ENCODE data around the gene LRFN4.
A peak's percentile ranks its signal among the peaks of the same experiment; 100 is the strongest.

The LRFN4 gene

GRCh38 chr11:66870616-66871520 lies 14.0 kb downstream of the LRFN4 start:
- no peak for DNase-seq (ENCODE audit: low spot score)

- DNase-seq (ENCODE audit: low spot score) = no peak
These were observed 14.6 kb downstream of the LRFN4 start for GRCh38 chr11:66871521-66871901.

- DNase-seq (ENCODE audit: low spot score) = no peak
These were observed 17.4 kb downstream of the LRFN4 start for GRCh38 chr11:66874232-66874631.

- DNase-seq (ENCODE audit: low spot score) = no peak
These were observed 18.5 kb downstream of the LRFN4 start for GRCh38 chr11:66875378-66875777.

- no peak for DNase-seq (ENCODE audit: low spot score)
These were observed 20.9 kb downstream of the LRFN4 start for GRCh38 chr11:66877588-66878385.

GRCh38 chr11:66878474-66878873 lies 21.6 kb downstream of the LRFN4 start:
- no peak for DNase-seq (ENCODE audit: low spot score)

GRCh38 chr11:66879000-66879399 lies 22.1 kb downstream of the LRFN4 start:
- DNase-seq (ENCODE audit: low spot score) = no peak

- DNase-seq (ENCODE audit: low spot score) = no peak
These were observed 22.7 kb downstream of the LRFN4 start for GRCh38 chr11:66879583-66879982.

GRCh38 chr11:66879999-66880398 lies 23.1 kb downstream of the LRFN4 start:
- DNase-seq (ENCODE audit: low spot score) = no peak

GRCh38 chr11:66880496-66881450 lies 23.9 kb downstream of the LRFN4 start:
- no peak for DNase-seq (ENCODE audit: low spot score)

GRCh38 chr11:66881451-66881835 lies 24.6 kb downstream of the LRFN4 start:
- no peak for DNase-seq (ENCODE audit: low spot score)

GRCh38 chr11:66881927-66882452 lies 25.1 kb downstream of the LRFN4 start:
- DNase-seq (ENCODE audit: low spot score) = no peak

GRCh38 chr11:66882561-66883015 lies 25.7 kb downstream of the LRFN4 start:
- DNase-seq (ENCODE audit: low spot score) = no peak

- peak; percentile 37 for DNase-seq (ENCODE audit: low spot score)
These were observed 26.4 kb downstream of the LRFN4 start for GRCh38 chr11:66883016-66883965.

GRCh38 chr11:66884443-66884842 lies 27.6 kb downstream of the LRFN4 start:
- DNase-seq (ENCODE audit: low spot score) = no peak

- DNase-seq (ENCODE audit: low spot score) = no peak
These were observed 28.6 kb downstream of the LRFN4 start for GRCh38 chr11:66885469-66885868.

GRCh38 chr11:66885950-66886440 lies 29.1 kb downstream of the LRFN4 start:
- DNase-seq (ENCODE audit: low spot score) = no peak

- DNase-seq (ENCODE audit: low spot score) = no peak
These were observed 29.9 kb downstream of the LRFN4 start for GRCh38 chr11:66886671-66887221.

GRCh38 chr11:66887526-66887925 lies 30.7 kb downstream of the LRFN4 start:
- DNase-seq (ENCODE audit: low spot score) = no peak

GRCh38 chr11:66888282-66888681 lies 31.4 kb downstream of the LRFN4 start:
- no peak for DNase-seq (ENCODE audit: low spot score)

Measured in CD4-positive, alpha-beta T cell treated with Interleukin-6 at 100 ng/mL for 8 hours (primary cell).